Measurements from ENCODE around the gene TMEM182.

TMEM182 gene

GRCh38 chr2:102801098-102801718, 39.4 kb downstream of the TMEM182 start:
- DNase-seq (ENCODE audit: low read depth in 2 of 3, low spot score in 1 of 3): no peak

DNA sequence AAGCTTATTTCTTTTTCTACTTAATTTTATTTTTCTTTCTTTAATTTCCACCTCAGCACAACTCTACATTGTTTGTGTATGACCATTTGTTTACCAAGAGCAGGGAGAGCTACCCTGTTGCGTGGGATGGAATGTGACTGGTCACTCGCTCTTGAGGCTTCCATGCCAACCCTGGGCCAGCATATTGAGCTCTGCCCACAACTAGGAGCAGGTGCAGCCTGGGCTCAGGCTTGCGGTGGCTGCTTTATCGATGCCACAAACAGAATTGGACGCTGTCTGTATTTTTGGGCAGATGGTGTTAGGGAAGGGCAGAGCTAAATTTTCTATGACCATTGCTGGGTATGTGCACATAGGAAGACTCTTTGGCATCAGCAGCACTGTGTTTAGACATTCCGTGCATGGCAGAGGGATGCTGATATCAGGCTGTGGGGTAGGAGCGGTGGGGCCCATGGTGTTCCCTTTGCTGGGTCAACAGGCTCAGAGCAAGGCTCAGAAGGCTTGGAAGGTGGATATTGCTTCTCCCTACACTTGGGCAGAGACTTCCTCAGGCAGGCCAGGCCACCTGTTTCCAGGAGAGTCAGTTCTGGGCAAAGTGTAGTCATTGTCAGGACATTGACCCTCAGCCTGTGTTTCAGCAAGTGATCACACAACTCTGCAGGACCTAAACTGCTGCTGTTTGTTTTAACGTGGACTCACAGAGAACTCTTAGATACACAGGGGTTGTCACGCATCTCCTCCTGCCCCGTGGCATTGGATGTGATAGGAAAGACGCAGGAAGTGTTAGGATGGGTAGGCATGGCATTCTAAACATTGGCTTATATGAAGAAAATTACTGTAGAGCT, 40.2 kb downstream of the TMEM182 start:
- DNase-seq (ENCODE audit: low read depth in 2 of 3, low spot score in 1 of 3): no peak

- DNase-seq (ENCODE audit: low read depth in 2 of 3, low spot score in 1 of 3): no peak
Observed at GRCh38 chr2:102803041-102803896, 41.4 kb downstream of the TMEM182 start.

GRCh38 chr2:102803897-102804217, 42.0 kb downstream of the TMEM182 start:
- DNase-seq (ENCODE audit: low read depth in 2 of 3, low spot score in 1 of 3): no peak

GRCh38 chr2:102806250-102806837, 44.5 kb downstream of the TMEM182 start:
- peak; percentile 6 to 31 (median 8) for DNase-seq (ENCODE audit: low read depth in 2 of 3, low spot score in 1 of 3)

GRCh38 chr2:102809291-102810189, 47.7 kb downstream of the TMEM182 start:
- no peak for DNase-seq (ENCODE audit: low read depth in 2 of 3, low spot score in 1 of 3)

GRCh38 chr2:102815285-102815684, 53.5 kb downstream of the TMEM182 start:
- DNase-seq (ENCODE audit: low read depth in 2 of 3, low spot score in 1 of 3): no peak

DNA sequence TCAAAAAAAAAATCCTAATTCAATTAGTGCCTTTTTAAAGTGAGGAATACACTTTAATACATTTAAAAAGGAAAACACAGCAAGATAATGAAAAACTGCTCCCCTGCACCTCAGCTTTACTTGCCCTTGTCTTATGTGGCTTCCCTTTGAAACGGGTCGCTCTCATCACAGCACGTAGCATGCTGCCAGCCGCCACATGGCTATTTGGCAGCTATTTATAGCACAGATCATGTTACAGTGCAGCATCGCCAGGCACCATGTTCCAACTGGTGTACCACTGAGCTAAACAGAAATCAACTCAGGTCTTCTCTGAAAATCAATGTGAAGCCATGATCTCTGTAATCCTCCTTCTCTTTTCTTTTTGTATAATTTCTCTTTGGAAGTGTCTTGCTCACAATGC, 65.1 kb downstream of the TMEM182 start:
- no peak for DNase-seq (ENCODE audit: low read depth in 2 of 3, low spot score in 1 of 3)

DNA sequence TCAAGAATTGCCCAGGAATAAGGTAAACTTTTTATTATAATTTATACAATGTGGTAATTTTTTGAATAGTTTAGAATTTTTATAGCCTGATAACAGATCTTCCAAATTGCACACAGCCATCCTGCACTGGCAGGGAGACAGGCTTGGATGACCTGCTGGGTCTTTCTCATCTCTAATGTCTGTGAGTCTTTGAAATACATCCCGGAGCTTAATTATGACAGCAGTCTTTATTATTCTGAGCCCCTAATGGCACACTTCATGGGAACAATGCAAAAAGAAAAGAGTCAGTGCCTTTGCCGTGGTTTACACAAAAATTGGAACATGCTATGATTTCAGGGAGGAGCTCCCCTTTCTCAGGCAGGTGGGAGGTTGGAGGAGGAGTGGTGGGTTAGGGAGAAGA, 71.0 kb downstream of the TMEM182 start:
- DNase-seq (ENCODE audit: low read depth in 2 of 3, low spot score in 1 of 3): no peak

GRCh38 chr2:102834523-102835273, 72.9 kb downstream of the TMEM182 start:
- DNase-seq (ENCODE audit: low read depth in 2 of 3, low spot score in 1 of 3): no peak

DNA sequence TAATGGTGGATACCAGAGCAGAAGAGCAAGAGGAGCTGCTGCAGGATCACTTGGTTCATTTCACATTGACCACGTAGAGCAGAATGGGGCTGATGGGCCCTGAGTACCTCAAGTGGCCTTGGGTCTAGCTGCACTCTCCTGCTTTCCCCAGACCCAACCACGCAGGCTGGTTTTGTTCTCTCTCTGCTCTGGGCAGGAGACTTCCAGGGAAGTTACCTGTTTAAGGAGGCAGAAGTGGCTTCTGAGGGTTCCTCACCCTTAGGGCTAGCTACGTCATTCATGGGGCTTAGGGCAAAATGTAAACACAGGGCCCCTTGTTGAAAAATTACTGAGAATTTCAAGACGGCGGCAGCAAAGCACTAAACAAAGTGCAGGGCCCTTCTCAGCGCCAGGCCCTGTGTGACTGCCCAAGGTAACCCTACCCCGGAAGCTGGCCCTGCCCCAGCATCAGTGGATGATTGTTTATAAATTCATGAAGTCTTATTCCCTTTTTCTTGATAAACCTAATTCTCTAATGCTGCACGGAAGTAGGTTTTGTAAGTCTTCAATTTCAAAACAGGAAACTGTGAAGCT, 75.9 kb downstream of the TMEM182 start:
- no peak for DNase-seq (ENCODE audit: low read depth in 2 of 3, low spot score in 1 of 3)

GRCh38 chr2:102839668-102840388, 78.0 kb downstream of the TMEM182 start:
- peak in 2 of 3 donors; percentile 3 to 34 for DNase-seq (ENCODE audit: low read depth in 2 of 3, low spot score in 1 of 3)

- peak in 2 of 3 donors; percentile 11 to 27 for DNase-seq (ENCODE audit: low read depth in 2 of 3, low spot score in 1 of 3)
Observed at GRCh38 chr2:102841107-102841840, 79.4 kb downstream of the TMEM182 start.

DNA sequence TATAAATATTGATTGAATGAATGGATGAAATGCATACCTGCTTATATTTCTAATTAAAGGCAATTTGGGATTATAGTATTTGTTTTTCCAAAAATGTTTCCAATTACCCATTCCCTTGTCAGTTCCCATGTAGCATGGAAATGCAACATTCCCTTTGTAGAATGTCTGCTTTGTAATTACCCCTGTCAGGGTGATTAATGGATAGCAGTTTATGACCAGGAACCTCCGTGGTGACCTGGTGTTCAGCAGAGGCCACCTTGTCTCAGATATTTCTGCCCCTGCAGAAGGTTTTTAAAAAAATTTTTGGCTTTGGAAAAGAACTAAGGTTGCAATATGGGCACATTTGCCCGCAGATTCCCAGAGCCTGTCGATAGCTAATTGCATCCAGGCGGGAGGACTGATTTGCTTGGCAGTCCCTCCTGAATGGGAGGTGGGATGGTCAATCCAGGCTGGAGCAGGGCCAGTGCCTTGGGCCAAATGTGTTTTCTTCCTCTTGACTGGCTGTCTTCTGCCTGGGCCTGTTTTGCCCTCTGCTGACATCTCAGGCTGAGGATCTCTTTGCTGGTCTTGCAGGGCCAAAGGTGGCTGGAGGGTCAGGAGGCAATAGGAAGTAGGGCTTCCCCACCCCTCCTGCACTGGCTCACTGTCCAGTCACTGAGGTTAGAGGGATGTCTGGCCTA, 82.1 kb downstream of the TMEM182 start:
- no peak for DNase-seq (ENCODE audit: low read depth in 2 of 3, low spot score in 1 of 3)

DNA sequence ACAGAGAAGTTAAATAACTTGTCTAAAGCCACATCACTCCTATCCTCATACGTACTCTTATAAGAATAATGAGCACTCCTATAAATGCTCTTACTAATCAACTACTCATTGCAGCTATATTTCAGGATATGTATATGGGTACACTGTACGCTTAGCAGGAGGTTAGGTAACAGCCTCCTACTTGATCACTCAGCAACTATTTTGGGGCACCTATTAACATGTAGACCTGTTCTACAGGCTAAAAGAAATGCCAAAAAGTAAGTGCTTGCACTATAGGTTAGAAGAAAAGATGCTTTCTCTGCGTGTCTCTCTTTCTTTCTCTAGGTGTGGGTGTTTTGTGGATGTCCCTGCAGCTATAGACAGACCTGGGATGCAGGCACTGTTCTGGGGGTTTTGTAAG, 83.1 kb downstream of the TMEM182 start:
- DNase-seq (ENCODE audit: low read depth in 2 of 3, low spot score in 1 of 3): no peak

DNA sequence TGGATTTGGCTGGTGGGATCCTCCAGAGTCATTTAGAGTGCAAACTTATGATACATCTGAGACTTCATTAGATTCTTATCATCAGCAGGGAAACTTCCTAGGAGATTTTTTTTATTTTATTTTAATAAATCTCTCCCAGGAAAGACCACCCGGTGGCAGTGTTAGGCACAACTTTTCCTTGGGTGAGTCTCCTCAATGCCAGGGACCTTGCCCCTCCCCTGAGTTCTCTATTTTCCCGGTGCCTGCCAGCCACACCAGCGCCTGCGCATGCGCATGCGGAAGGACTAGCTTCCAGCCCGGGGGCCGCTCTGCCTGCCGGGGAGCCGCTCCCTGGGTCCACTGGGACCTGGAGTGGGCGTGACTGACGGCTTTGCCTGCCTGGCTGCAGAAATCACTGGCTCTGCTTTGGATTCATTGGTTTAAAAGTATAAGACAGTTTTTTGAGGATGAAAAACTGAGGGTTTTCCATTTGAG, 86.6 kb downstream of the TMEM182 start:
- DNase-seq (ENCODE audit: low read depth in 2 of 3, low spot score in 1 of 3): no peak

DNA sequence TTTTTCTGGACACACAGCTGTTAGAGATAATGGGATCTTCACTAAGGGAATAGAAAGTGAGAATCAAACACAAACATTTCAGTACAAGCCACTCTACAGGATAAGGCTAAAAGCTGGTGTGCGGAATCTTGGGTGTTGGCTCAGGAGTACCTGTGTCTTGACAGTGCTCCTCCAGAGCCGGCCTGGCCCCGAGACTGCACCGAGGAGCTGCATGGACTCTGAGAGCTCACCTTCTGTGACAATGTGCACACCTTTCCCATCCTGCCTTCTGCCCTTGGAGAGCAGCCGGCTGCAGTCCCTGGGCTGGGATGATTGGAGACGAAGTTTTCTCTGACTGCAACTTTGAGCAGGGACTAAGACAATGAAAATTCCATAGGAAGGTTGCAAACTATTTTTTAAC, 89.1 kb downstream of the TMEM182 start:
- no peak for DNase-seq (ENCODE audit: low read depth in 2 of 3, low spot score in 1 of 3)
